K562 (cell line): ENCODE measurements around the gene PRKCE. TPM values are rescaled to one million over a fixed set of nuclear protein-coding genes. Genes with fewer than 3 reads are reported as not detected.

Experiments
- ATAC-seq: fragments of 200-7000 bp; cut with Tn5 transposase; 3 replicates; pipeline ENCODE4 v1.9.1; 2020; ENCODE audit warnings: moderate library complexity
- BruUV-seq: library from RNA; stranded (reverse); fragments of 400-500 nt; replicated peaks from 2 replicates; lab custom pipeline; 2021; lab: Mats Ljungman, UMichigan
- CTCF ChIA-PET: fragments of 300-600 bp; formaldehyde crosslinking; extraction: SDS; loops from one replicate; lab custom pipeline; 2021; ENCODE audit warnings: low intra/inter-chr PET ratio; lab: Yijun Ruan, JAX
- POLR2A ChIA-PET: fragments of 300-600, 350-650 bp; sonication (Branson Sonifier 250); formaldehyde crosslinking; extraction: SDS; loops from one replicate; lab custom pipeline; 2021; ENCODE audit warnings: antibody characterized with exemption, inconsistent platforms; lab: Yijun Ruan, JAX
- DNase-seq, 4 experiments: peaks; one replicate each; pipeline versions ENCODE4 v3.0.0 to v3.0.0-alpha.2; 2011 to 2018; ENCODE audit warnings: low spot score in 3 of 4, mixed read lengths in 3 of 4; ENCODE audit errors: extremely low read depth in 1 of 4
- FAIRE-seq: peaks from 2 replicates; lab custom pipeline; 2011; peaks lifted over from hg19 to GRCh38; lab: Jason Lieb, UNC
- H2AFZ ChIP-seq: 2 replicates; pipeline ENCODE4 v1.6.0; 2011; ENCODE audit warnings: low read depth, low read length, control low read depth, inconsistent platforms
- H3K27ac ChIP-seq: fragments of 200-600 bp; 3 replicates; pipeline ENCODE4 v1.8.0; 2011; ENCODE audit warnings: low read depth, mild to moderate bottlenecking, control low read depth, inconsistent platforms, low read length, moderate library complexity, mixed read lengths; ENCODE audit errors: extremely low read depth
- H3K27me3 ChIP-seq, 2 experiments: fragments of 300-600 bp in 1 of 2; 2 replicates in 1 of 2; 3 replicates in 1 of 2; pipeline versions ENCODE4 v1.6.0 to v1.8.0; 2011; ENCODE audit warnings: inconsistent platforms in 2 of 2, low read length in 2 of 2, mild to moderate bottlenecking in 1 of 2, mixed read lengths in 1 of 2, moderate library complexity in 1 of 2; ENCODE audit not compliant: control insufficient read depth in 2 of 2, insufficient read depth in 2 of 2
- H3K36me3 ChIP-seq: fragments of 300-600 bp; 3 replicates; pipeline ENCODE4 v1.8.0; 2011; ENCODE audit warnings: mild to moderate bottlenecking, low read length, inconsistent platforms; ENCODE audit not compliant: control insufficient read depth, insufficient read depth
- H3K4me1 ChIP-seq, 2 experiments: fragments of 200-600 bp in 1 of 2; replicated peaks in 1 of 2; 2 replicates in 1 of 2; 3 replicates in 1 of 2; pipeline versions ENCODE4 v1.5.1 to v1.8.0; 2011; ENCODE audit warnings: inconsistent platforms in 2 of 2, low read length in 2 of 2, mild to moderate bottlenecking in 1 of 2, mixed read lengths in 1 of 2, moderate library complexity in 1 of 2; ENCODE audit not compliant: control insufficient read depth in 2 of 2, insufficient read depth in 2 of 2
- H3K4me2 ChIP-seq: 2 replicates; pipeline ENCODE4 v1.6.1; 2011; ENCODE audit warnings: low read length, control low read depth, inconsistent platforms, mixed read lengths; ENCODE audit not compliant: insufficient read depth
- H3K4me3 ChIP-seq: fragments of 200-600 bp; sonication (generic), shearing (Covaris generic); 2 replicates; pipeline ENCODE4 v1.5.1; 2016; ENCODE audit warnings: control low read depth, inconsistent platforms
- H3K79me2 ChIP-seq: fragments of 200-600 bp; 3 replicates; pipeline ENCODE4 v1.8.0; 2011; ENCODE audit warnings: low read length, inconsistent platforms; ENCODE audit not compliant: control insufficient read depth, insufficient read depth
- H3K9ac ChIP-seq, 2 experiments: 2 replicates each; pipeline versions ENCODE4 v1.6.0 to v1.6.1; 2011; ENCODE audit warnings: low read depth in 2 of 2, low read length in 2 of 2, control low read depth in 1 of 2, inconsistent platforms in 1 of 2, mild to moderate bottlenecking in 1 of 2, mixed read lengths in 1 of 2; ENCODE audit not compliant: insufficient read depth in 1 of 2
- H3K9me1 ChIP-seq: one replicate; pipeline ENCODE4 v1.6.0; 2011; ENCODE audit warnings: inconsistent platforms, mild to moderate bottlenecking, low read length, moderate library complexity; ENCODE audit not compliant: control insufficient read depth, insufficient read depth
- H3K9me3 ChIP-seq: replicated peaks from 2 replicates; pipeline ENCODE4 v1.5.1; 2011; ENCODE audit warnings: low read depth, low read length, inconsistent platforms; ENCODE audit not compliant: control insufficient read depth, insufficient read depth
- H4K20me1 ChIP-seq: replicated peaks from 2 replicates; pipeline ENCODE4 v1.6.1; 2011; ENCODE audit warnings: low read length, inconsistent platforms, mixed read lengths; ENCODE audit not compliant: control insufficient read depth, insufficient read depth
- FOXA3 ChIP-seq, 2 experiments: fragments of 450-650 bp in 1 of 2; sonication (generic) in 1 of 2; formaldehyde crosslinking; IDR thresholded peaks in 1 of 2; conservative IDR thresholded peaks in 1 of 2; 2 replicates each; pipeline versions ENCODE4 v1.4.0 to v1.8.0; 2020 to 2022; ENCODE audit warnings: mild to moderate bottlenecking in 2 of 2, missing genetic modification reagents in 1 of 2
- ZFP36 ChIP-seq: fragments of 150-350 bp; IDR thresholded peaks from 2 replicates; pipeline ENCODE4 v1.6.1; 2018; ENCODE audit warnings: low read length, low read depth; ENCODE audit not compliant: partially characterized antibody
- ZSCAN32 ChIP-seq: fragments of 450-650 bp; formaldehyde crosslinking; IDR thresholded peaks from 2 replicates; pipeline ENCODE4 v1.4.0; 2020; ENCODE audit warnings: mild to moderate bottlenecking, moderate library complexity
- WGBS: fragments of 100-300 bp; shearing (Covaris generic); methylation state at CpG from one replicate; pipeline ENCODE4 v1.1.6; 2016; ENCODE audit warnings: low coverage, mixed read lengths; ENCODE audit not compliant: insufficient coverage; ENCODE audit errors: missing lambda C conversion rate; 5-methylcytosine and 5-hydroxymethylcytosine counted together
- in situ Hi-C: fragments of 300-500 bp; cut with MboI; formaldehyde crosslinking; loops from 4 replicates; pipeline ENCODE4 v1.15.0; 2018; ENCODE audit warnings: inconsistent platforms, mixed read lengths
- intact Hi-C: fragments of 100-400 bp; cut with micrococcal nuclease; formaldehyde crosslinking; loops from 2 replicates; pipeline ENCODE4 v1.14.2; 2022
- polyA plus RNA-seq, 8 experiments: library from polyadenylated mRNA; depleted of rRNA in 4 of 8; stranded (reverse) in 5 of 8; unstranded in 3 of 8; fragments of >200 nt; fragmentation: Nextera tagmentation in 2 of 8; fragmentation: Illumina TruSeq in 1 of 8; extraction: Ambion mirVana in 2 of 8; extraction: Trizol in 1 of 8; gene quantifications; 2 replicates each; pipeline versions ENCODE4 v1.2.1 to v1.2.3, GENCODE V29; 2011 to 2014; ENCODE audit warnings: inconsistent platforms in 1 of 8, missing spikeins in 1 of 8
- total RNA-seq, 7 experiments: library from RNA; depleted of rRNA in 6 of 7; stranded (reverse); fragments of >200 nt in 6 of 7; fragmentation: Illumina TruSeq in 2 of 7; extraction: Trizol in 2 of 7; gene quantifications; 2 replicates each; pipeline versions ENCODE4 v1.2.1 to v1.2.3, GENCODE V29; 2011 to 2021; ENCODE audit warnings: low replicate concordance in 1 of 7

The PRKCE gene
- total and polyA plus RNA-seq, 9 of the 15 experiments (the other 6 are each of a cell fraction or from before 2014, with no cell fraction given): 0.06 to 1.0 (median 0.22) TPM; not detected in 1

GRCh38 chr2:46231721-46232120, 580.2 kb downstream of the PRKCE start (continued):
- no peak for TF ChIP-seq FOXA3 (CRISPR knock-in tag; conservative IDR thresholded peaks at IDR 0.05 in 1 of 2, IDR thresholded peaks at IDR 0.05 in 1 of 2)

GRCh38 chr2:46232860-46233259, 581.4 kb downstream of the PRKCE start:
- Histone ChIP-seq H3K36me3 (no peaks in the 10 kb centered on the region), H3K4me1 (peaks cover 0 to 7% of the 10 kb centered on the region in 2 experiments; a peak in 1 of 5 replicates), H3K79me2 (no peaks in the 10 kb centered on the region), H2AFZ (no peak overlapping the region), H3K27ac (no peak overlapping the region), H3K9ac (0 out of 4 replicates have a peak overlapping the region, but pooled peaks of 1 of the 2 experiments have one; percentile 11), H4K20me1 (no peaks in the 10 kb centered on the region), H3K9me1 (no peaks in the 10 kb centered on the region), H3K4me2 (no peak overlapping the region), H3K4me3 (no peak overlapping the region), H3K9me3 (no peaks in the 10 kb centered on the region), H3K27me3 (0 out of 5 replicates have a peak, but pooled peaks cover 0 to 4% of the 10 kb centered on the region in 2 experiments)
- FAIRE-seq (no peak), ATAC-seq (no peak), DNase-seq (no peak)
- peak; percentile 10 for TF ChIP-seq ZFP36
- no peak for TF ChIP-seq ZSCAN32 (CRISPR knock-in tag)
- POLR2A ChIA-PET: interaction anchor here (2.4 kb wide), 1 partner anchor 10 kb away, joined by 12 read pairs; no protein-coding TSS in a partner anchor
- CTCF ChIA-PET: no interaction called here
- intact Hi-C loops (no loop called here), in situ Hi-C loops (no loop called here)
- no TSS peak for BruUV-seq
- 22% methylated on average over 6 of the region's 7 CpGs for whole genome bisulfite sequencing
